Measurements from ENCODE around the gene HCLS1.

- TF ChIP-seq CTCF (IDR thresholded peaks at IDR 0.05) (no peak), EZH2 (IDR thresholded peaks at IDR 0.05; ENCODE audit: borderline replicate concordance, insufficient read depth, low read depth, low read length, poor library complexity, severe bottlenecking) (no peak)
These were observed 33.1 kb downstream of the HCLS1 start for GRCh38 chr3:121627622-121628021.

All from B cell (primary cell).